GM19099 (cell line): Measurements from ENCODE around the gene CRKL.

Experiments used
- POLR2A ChIP-seq: IDR thresholded peaks from 3 replicates; pipeline ENCODE4 v1.6.1; 2011; ENCODE audit warnings: low read depth; ENCODE audit not compliant: insufficient read length; ENCODE audit errors: extremely low read depth

The CRKL gene

DNA sequence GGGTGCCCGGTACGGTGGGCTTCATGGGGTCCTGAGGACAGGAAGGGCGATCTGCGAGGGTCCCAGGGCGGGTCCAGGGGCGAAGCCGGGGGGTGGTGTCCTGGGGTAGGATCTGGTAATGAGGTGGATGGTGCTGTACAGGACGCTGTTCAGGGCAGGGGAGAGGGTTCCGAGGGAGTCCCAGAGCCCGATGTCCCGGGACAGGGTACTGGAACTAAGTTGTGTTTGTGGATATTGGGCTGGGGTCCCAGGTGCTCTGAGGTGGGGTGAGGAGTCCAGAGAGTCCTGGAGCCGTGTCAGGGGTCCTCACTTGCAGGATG, 65.3 kb downstream of the CRKL start:
- TF ChIP-seq POLR2A: no peak

DNA sequence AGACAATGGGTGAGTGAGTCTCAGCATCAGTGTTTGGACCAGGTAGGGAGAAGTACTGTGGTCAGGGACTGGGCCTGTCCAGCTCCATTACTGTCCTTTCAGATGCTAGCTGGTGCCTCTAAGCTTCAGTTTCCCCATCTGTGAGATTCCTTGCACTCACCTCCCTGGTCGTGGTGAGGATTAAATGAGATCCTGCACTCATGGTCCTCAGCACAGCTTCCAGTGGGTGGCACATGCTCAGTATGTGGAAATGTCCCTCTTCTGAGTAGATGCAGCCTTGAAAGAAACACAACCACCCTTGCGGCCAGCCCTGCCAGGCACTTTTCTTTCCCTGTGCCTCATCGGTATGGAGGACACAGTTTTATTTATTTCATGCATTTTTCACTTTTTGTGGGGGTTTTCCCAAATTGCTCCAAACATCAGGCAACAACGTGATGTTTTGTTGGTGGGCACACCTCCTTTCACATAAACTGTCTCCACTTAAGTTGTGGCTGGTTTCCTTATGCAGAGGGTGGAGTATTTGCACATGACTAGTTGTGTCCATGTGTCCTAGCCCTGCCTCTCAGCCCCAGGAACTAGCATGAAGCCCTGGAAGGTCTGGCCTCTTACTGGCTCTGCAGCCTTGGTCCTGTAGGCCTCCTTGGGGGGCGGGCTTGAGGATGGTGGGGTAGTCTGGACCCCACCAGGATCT, 66.0 kb downstream of the CRKL start:
- no peak for TF ChIP-seq POLR2A

DNA sequence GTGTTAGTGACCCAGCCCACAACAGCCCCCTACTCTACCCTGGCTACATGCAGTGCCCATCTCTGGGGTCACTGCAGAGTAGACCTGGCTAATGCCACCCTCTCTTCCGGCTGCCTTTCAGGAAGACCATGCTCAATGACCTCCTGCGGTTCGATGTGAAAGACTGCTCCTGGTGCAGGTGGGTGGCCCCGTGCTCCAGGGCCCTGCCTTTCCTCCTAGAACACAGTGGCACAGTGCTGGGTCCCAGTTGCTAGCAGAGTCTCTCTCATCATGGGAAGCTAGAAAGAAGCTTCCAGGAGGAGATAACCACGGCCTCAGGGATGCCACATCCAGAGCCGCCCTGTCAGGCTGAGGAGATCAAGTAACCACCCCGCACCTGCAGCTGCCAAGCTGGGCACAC, 68.5 kb downstream of the CRKL start:
- TF ChIP-seq POLR2A: no peak

DNA sequence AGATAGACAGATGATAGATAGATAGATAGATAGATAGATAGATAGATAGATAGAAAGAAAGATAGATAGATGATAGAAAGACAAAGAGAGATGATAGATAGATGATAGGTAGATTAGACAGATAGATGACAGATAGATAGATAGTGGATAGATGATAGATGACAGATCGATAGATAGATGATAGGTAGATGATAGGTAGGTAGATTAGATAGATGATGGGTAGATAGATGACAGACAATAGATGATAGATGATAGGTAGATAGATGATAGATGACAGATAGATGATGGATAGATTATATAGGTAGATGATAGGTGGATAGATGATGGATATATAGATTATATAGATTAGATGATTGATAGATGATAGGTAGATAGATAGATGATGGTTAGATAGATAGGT, 69.2 kb downstream of the CRKL start:
- TF ChIP-seq POLR2A: no peak

DNA sequence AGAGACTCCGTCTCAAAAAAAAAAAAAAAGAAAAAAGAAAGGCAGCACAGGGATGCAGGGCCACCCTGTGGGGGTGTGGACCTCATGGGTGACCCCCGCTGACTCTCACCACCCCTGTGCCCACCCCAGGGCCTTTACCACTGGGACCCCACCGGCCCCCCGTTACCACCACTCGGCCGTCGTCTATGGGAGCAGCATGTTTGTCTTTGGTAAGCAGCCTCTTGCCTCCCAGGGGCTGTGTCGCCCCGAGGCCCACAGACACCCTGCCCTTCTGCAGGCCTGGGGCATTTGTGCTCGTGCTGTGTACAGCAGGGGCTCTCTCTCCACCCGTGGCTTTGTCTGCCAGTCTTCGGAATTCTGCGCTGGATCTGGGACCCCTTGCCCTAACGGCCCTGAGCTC, 70.2 kb downstream of the CRKL start:
- TF ChIP-seq POLR2A: no peak

DNA sequence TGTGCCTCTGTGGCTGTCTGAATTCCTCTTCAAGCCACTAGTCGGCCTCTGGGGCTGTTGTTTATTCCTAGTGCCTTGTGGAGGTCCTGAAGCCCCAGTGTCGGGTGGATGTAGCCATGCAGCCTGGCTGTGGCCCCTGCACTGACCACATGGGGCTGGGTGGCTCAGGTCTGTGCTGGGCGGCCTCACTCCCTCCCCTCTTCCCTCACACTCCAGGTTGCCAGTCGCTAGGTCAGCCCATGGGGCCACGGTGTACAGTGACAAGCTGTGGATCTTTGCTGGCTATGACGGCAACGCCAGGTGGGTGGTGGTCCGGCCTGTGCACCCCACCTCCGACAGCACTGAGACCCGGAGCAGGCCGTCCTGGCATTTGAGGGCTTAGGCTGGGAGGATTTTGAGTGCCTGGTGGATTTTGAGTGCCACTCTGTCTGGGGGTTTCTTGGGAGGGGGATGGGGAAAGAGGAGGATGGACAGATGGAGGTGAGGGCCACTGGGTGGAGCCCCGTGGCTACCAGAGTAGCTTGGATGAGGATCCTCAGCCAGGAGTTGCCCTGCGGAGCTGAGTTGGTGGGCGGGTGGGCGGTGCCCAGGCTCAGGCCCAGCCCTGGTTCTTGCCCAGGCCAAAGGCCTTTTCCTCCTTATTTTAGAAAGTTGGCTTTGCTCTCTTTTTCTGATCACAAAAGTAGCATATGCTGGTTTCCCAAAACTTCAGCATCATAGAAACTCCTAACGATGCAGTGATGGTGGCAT, 71.5 kb downstream of the CRKL start:
- TF ChIP-seq POLR2A: no peak

DNA sequence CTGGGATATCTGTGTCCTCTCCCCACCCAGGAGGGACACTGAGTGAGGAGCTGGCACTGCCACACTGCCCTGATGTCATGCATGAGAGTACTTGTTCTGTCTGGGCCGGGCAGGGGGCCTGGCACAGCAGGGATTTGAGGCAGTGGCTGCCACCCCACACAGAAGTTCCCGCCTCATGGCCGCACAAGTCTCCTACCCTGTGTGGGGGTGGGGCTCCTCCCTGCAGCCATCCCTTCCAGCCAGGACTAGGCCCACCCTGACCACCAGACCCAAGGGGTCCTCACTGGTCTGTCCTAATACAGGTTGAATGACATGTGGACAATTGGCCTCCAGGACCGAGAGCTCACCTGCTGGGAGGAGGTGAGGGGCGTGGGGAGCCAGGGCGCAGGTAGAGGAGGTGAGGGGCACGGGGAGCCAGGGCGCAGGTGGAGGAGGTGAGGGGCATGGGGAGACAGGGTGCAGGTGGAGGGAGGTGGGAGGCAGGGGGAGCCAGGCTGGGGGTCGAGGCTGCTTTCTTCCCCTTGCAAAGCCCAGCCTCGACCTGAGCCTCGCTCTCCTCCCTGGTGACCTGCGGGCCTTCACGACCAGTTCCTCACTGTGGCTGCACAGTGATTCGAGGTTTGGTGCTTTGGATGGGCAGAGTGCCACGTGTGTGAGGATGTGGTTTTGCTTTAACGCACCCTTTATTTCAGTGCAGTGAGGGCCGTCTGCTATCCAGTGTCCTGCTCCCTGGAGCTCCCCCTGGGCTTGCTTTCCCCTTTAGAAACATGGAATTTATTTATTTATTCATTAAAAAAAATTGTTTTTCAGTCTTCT, 72.3 kb downstream of the CRKL start:
- TF ChIP-seq POLR2A: no peak

DNA sequence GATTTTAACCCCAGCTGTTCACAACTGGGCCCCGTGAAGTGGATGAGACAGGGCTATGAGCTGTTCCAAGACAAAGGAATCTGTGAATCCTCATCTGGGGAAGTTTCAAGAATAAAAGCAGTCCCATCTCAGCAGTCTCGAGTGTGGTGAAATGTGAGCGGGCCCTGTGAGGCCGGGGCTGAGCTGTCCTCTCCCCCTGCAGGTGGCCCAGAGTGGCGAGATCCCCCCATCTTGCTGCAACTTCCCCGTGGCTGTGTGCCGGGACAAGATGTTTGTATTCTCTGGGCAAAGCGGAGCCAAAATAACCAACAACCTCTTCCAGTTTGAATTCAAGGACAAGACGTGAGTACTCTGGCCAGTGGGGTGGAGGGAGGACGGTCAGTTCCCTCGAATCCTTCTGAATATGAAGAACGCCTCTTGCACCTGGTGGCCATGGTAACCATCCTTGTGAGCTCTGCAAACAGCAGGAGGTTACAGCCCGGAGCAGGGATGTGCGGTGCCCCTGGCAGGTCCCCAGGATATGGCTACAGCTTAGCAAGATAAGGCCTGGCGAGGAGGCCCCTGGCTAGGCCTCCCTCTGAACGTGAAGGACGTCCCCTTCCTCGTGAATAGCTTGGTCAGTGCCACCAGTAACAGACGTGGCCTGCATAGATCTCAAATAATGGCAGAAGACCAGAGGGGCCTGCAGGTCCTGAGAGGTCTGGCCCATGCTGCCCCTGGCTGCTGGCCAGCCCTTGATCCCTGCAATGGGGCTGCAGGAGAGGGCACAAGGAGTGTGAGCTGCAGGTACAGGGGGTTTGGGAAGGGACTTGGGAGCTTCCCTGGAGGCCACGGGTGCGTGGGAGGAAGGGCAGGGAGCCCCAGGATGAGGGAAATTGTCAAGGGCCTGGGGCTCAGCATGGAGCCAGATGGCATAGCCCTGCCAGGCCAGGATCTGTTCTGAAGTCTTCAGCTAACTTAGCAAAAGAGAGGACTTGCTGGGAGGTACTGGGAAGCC, 73.3 kb downstream of the CRKL start:
- TF ChIP-seq POLR2A: no peak

DNA sequence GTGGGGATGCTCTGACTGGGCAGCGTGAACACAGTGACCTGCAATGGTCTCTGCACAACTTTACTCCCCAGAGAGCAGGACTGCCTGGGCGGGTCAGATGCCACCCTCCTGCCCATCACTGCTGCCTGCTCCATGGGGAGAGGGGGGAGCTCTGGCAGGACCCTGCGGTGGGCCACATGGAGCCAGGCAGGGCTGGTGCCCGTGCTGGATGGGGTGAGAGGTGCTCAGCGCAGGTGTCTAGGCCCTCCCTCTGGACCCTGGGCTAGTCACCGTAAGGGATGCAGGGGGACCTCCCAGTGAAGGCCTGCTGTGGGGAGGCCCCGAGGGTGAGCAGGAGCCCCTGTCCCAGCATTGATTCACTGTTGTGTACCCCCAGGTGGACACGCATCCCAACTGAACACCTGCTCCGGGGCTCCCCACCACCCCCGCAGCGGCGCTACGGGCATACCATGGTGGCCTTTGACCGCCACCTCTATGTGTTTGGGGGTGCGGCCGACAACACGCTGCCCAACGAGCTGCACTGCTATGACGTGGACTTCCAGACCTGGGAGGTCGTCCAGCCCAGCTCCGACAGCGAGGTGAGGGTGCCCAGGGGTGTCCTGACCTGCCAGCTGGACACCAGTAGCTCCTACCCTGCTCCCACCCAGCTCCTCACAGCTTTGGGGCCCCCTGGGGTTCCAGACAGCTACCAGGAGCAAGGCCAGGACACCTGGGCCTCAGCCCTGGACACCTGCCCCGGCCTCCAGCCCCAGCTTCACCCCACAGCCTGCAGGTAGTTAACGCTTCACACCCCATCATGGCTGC, 74.2 kb downstream of the CRKL start:
- no peak for TF ChIP-seq POLR2A

DNA sequence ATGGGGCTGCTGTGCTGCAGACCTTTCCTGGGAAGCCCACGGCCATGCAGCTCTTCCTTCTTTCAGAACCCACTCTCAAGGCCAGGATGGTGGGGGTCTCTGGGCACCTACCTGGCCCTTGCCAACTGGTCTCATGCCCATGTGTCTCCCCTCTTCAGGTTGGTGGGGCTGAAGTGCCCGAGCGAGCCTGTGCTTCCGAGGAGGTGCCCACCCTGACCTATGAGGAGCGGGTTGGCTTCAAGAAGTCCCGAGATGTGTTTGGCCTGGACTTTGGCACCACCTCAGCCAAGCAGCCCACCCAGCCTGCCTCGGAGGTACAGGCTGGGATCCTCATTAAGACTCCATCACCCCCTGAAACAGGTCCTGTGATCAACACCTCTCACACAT, 74.8 kb downstream of the CRKL start:
- TF ChIP-seq POLR2A: no peak

DNA sequence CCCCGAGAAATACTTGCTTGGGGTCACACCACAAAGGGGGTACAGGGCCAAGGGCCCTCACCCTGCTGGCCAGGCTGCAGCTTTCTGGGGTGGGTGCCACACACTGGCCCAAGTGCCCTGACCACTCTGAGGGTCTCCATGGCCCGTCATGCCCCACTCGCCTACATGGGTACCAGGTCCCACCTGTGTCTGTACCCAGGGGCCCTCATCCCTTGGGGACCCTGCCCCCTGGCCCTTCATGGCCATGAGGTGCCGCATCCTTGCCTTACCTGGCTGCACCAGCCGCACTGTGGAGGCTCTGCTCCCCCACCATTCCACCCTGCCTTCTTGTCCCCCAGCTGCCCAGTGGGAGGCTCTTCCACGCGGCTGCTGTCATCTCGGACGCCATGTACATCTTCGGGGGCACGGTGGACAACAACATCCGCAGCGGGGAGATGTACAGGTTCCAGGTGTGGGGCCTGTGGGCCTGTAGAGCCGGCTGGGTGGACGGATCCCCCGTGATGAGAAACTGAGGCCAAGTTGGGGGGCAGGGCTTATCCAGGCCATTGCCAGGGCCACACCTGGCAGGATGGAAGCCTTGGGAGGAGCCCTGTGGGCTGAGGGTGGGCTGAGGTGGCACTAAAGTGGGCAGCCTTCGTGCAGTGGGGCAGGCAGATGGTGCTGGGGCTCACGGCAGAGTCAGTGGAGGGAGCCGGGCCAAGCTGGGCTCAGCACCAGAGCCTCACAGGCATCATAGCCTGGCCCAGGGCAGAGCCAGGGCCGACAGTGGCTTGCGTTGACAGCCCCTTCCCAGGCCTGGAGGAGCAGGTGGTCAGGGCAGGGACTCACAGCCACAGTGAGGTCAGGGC, 75.5 kb downstream of the CRKL start:
- TF ChIP-seq POLR2A: no peak

DNA sequence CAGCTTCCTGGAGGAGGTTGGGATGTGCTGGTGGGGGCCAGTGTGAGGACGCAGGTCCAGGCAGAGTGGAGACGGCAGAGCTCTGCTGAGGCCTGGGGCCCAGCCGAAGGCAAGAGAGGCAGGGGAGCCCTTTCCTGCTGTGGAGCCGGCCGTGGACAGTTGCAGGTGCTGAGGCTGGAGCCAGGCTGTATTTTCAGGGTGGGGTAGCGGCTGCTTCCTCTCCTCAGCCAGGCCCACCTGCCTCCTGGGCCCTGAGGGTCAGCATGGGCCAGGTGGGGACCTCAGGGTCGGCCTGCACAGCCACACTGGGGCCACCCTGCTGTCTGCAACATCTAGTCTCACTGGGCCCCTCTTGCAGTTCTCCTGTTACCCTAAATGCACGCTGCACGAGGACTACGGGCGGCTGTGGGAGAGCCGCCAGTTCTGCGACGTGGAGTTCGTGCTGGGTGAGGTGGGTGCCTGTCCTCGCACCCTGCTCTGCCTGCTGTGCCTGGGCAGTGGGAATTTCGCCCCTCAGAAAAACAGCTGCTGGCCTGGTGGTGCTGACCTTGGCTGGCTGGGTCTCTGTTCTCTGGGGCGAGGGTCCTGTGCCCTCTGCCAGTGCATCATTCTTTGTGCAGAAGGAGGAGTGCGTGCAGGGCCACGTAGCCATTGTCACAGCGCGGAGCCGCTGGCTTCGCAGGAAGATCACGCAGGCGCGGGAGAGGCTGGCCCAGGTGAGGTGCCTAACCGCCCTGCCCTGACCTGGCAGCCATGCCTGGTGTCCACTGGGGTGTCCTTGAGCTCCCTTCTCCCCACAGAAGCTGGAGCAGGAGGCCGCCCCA, 76.3 kb downstream of the CRKL start:
- TF ChIP-seq POLR2A: no peak
